K562 (cell line): Measurements from ENCODE around the gene BIVM. TPM values are rescaled to one million over a fixed set of nuclear protein-coding genes. Genes with fewer than 3 reads are reported as not detected.

ENCODE experiments used
- ATAC-seq: fragments of 200-7000 bp; cut with Tn5 transposase; 3 replicates; pipeline ENCODE4 v1.9.1; 2020; ENCODE audit warnings: moderate library complexity
- BruUV-seq: library from RNA; stranded (reverse); fragments of 400-500 nt; replicated peaks from 2 replicates; lab custom pipeline; 2021; lab: Mats Ljungman, UMichigan
- CTCF ChIA-PET: fragments of 300-600 bp; formaldehyde crosslinking; extraction: SDS; loops from one replicate; lab custom pipeline; 2021; ENCODE audit warnings: low intra/inter-chr PET ratio; lab: Yijun Ruan, JAX
- POLR2A ChIA-PET: fragments of 300-600, 350-650 bp; sonication (Branson Sonifier 250); formaldehyde crosslinking; extraction: SDS; loops from one replicate; lab custom pipeline; 2021; ENCODE audit warnings: antibody characterized with exemption, inconsistent platforms; lab: Yijun Ruan, JAX
- DNase-seq, 4 experiments: peaks; one replicate each; pipeline versions ENCODE4 v3.0.0 to v3.0.0-alpha.2; 2011 to 2018; ENCODE audit warnings: low spot score in 3 of 4, mixed read lengths in 3 of 4; ENCODE audit errors: extremely low read depth in 1 of 4
- FAIRE-seq: peaks from 2 replicates; lab custom pipeline; 2011; peaks lifted over from hg19 to GRCh38; lab: Jason Lieb, UNC
- H2AFZ ChIP-seq: 2 replicates; pipeline ENCODE4 v1.6.0; 2011; ENCODE audit warnings: low read depth, low read length, control low read depth, inconsistent platforms
- H3K27ac ChIP-seq: fragments of 200-600 bp; 3 replicates; pipeline ENCODE4 v1.8.0; 2011; ENCODE audit warnings: low read depth, mild to moderate bottlenecking, control low read depth, inconsistent platforms, low read length, moderate library complexity, mixed read lengths; ENCODE audit errors: extremely low read depth
- H3K27me3 ChIP-seq, 2 experiments: fragments of 300-600 bp in 1 of 2; 2 replicates in 1 of 2; 3 replicates in 1 of 2; pipeline versions ENCODE4 v1.6.0 to v1.8.0; 2011; ENCODE audit warnings: inconsistent platforms in 2 of 2, low read length in 2 of 2, mild to moderate bottlenecking in 1 of 2, mixed read lengths in 1 of 2, moderate library complexity in 1 of 2; ENCODE audit not compliant: control insufficient read depth in 2 of 2, insufficient read depth in 2 of 2
- H3K36me3 ChIP-seq: fragments of 300-600 bp; 3 replicates; pipeline ENCODE4 v1.8.0; 2011; ENCODE audit warnings: mild to moderate bottlenecking, low read length, inconsistent platforms; ENCODE audit not compliant: control insufficient read depth, insufficient read depth
- H3K4me1 ChIP-seq, 2 experiments: fragments of 200-600 bp in 1 of 2; replicated peaks in 1 of 2; 2 replicates in 1 of 2; 3 replicates in 1 of 2; pipeline versions ENCODE4 v1.5.1 to v1.8.0; 2011; ENCODE audit warnings: inconsistent platforms in 2 of 2, low read length in 2 of 2, mild to moderate bottlenecking in 1 of 2, mixed read lengths in 1 of 2, moderate library complexity in 1 of 2; ENCODE audit not compliant: control insufficient read depth in 2 of 2, insufficient read depth in 2 of 2
- H3K4me2 ChIP-seq: 2 replicates; pipeline ENCODE4 v1.6.1; 2011; ENCODE audit warnings: low read length, control low read depth, inconsistent platforms, mixed read lengths; ENCODE audit not compliant: insufficient read depth
- H3K4me3 ChIP-seq: fragments of 200-600 bp; sonication (generic), shearing (Covaris generic); 2 replicates; pipeline ENCODE4 v1.5.1; 2016; ENCODE audit warnings: control low read depth, inconsistent platforms
- H3K79me2 ChIP-seq: fragments of 200-600 bp; 3 replicates; pipeline ENCODE4 v1.8.0; 2011; ENCODE audit warnings: low read length, inconsistent platforms; ENCODE audit not compliant: control insufficient read depth, insufficient read depth
- H3K9ac ChIP-seq, 2 experiments: 2 replicates each; pipeline versions ENCODE4 v1.6.0 to v1.6.1; 2011; ENCODE audit warnings: low read depth in 2 of 2, low read length in 2 of 2, control low read depth in 1 of 2, inconsistent platforms in 1 of 2, mild to moderate bottlenecking in 1 of 2, mixed read lengths in 1 of 2; ENCODE audit not compliant: insufficient read depth in 1 of 2
- H3K9me1 ChIP-seq: one replicate; pipeline ENCODE4 v1.6.0; 2011; ENCODE audit warnings: inconsistent platforms, mild to moderate bottlenecking, low read length, moderate library complexity; ENCODE audit not compliant: control insufficient read depth, insufficient read depth
- H3K9me3 ChIP-seq: replicated peaks from 2 replicates; pipeline ENCODE4 v1.5.1; 2011; ENCODE audit warnings: low read depth, low read length, inconsistent platforms; ENCODE audit not compliant: control insufficient read depth, insufficient read depth
- H4K20me1 ChIP-seq: replicated peaks from 2 replicates; pipeline ENCODE4 v1.6.1; 2011; ENCODE audit warnings: low read length, inconsistent platforms, mixed read lengths; ENCODE audit not compliant: control insufficient read depth, insufficient read depth
- PKNOX1 ChIP-seq: fragments of 450-650 bp; IDR thresholded peaks from 2 replicates; pipeline ENCODE4 v1.6.1; 2016
- RFX5 ChIP-seq: IDR thresholded peaks from 2 replicates; pipeline ENCODE4 v1.6.1; 2011; ENCODE audit warnings: low read depth, mild to moderate bottlenecking, improper control_type of control experiment, low read length
- WGBS: fragments of 100-300 bp; shearing (Covaris generic); methylation state at CpG from one replicate; pipeline ENCODE4 v1.1.6; 2016; ENCODE audit warnings: low coverage, mixed read lengths; ENCODE audit not compliant: insufficient coverage; ENCODE audit errors: missing lambda C conversion rate; 5-methylcytosine and 5-hydroxymethylcytosine counted together
- in situ Hi-C: fragments of 300-500 bp; cut with MboI; formaldehyde crosslinking; loops from 4 replicates; pipeline ENCODE4 v1.15.0; 2018; ENCODE audit warnings: inconsistent platforms, mixed read lengths
- intact Hi-C: fragments of 100-400 bp; cut with micrococcal nuclease; formaldehyde crosslinking; loops from 2 replicates; pipeline ENCODE4 v1.14.2; 2022
- polyA plus RNA-seq, 8 experiments: library from polyadenylated mRNA; depleted of rRNA in 4 of 8; stranded (reverse) in 5 of 8; unstranded in 3 of 8; fragments of >200 nt; fragmentation: Nextera tagmentation in 2 of 8; fragmentation: Illumina TruSeq in 1 of 8; extraction: Ambion mirVana in 2 of 8; extraction: Trizol in 1 of 8; gene quantifications; 2 replicates each; pipeline versions ENCODE4 v1.2.1 to v1.2.3, GENCODE V29; 2011 to 2014; ENCODE audit warnings: inconsistent platforms in 1 of 8, missing spikeins in 1 of 8
- total RNA-seq, 7 experiments: library from RNA; depleted of rRNA in 6 of 7; stranded (reverse); fragments of >200 nt in 6 of 7; fragmentation: Illumina TruSeq in 2 of 7; extraction: Trizol in 2 of 7; gene quantifications; 2 replicates each; pipeline versions ENCODE4 v1.2.1 to v1.2.3, GENCODE V29; 2011 to 2021; ENCODE audit warnings: low replicate concordance in 1 of 7
- TF ChIP-seq, protein P1 (sequence below), 2 experiments: fragments of 150-350 bp in 1 of 2; IDR thresholded peaks; 2 replicates each; pipeline ENCODE4 v1.6.1; 2012 to 2016; ENCODE audit warnings: low read depth in 2 of 2, low read length in 2 of 2, mild to moderate bottlenecking in 1 of 2, moderate library complexity in 1 of 2

Gene BIVM
- total and polyA plus RNA-seq, 9 of the 15 experiments (the other 6 are each of a cell fraction or from before 2014, with no cell fraction given), result 3.6 to 23.1 (median 16.8) TPM

DNA sequence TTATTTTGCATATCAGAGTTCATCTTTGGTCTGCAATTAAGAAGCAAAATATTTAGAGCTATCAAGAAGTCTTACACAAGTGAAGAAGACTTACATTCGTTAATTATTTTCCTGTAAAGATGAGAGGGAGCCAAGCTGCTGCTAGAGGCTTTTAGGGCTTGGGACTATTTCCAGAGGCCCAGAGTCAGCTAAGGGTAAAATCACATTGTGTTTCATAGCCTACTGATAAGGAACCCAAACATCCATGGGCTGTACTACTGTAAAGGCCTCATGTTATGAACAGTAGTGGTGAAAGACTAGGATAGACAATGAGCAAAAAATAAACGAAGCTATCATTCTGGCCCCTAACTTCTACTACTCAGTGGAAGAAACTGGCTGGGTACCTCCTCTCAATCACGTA, 14.4 kb upstream of the BIVM start (continued):
- TF ChIP-seq, protein P1, sequence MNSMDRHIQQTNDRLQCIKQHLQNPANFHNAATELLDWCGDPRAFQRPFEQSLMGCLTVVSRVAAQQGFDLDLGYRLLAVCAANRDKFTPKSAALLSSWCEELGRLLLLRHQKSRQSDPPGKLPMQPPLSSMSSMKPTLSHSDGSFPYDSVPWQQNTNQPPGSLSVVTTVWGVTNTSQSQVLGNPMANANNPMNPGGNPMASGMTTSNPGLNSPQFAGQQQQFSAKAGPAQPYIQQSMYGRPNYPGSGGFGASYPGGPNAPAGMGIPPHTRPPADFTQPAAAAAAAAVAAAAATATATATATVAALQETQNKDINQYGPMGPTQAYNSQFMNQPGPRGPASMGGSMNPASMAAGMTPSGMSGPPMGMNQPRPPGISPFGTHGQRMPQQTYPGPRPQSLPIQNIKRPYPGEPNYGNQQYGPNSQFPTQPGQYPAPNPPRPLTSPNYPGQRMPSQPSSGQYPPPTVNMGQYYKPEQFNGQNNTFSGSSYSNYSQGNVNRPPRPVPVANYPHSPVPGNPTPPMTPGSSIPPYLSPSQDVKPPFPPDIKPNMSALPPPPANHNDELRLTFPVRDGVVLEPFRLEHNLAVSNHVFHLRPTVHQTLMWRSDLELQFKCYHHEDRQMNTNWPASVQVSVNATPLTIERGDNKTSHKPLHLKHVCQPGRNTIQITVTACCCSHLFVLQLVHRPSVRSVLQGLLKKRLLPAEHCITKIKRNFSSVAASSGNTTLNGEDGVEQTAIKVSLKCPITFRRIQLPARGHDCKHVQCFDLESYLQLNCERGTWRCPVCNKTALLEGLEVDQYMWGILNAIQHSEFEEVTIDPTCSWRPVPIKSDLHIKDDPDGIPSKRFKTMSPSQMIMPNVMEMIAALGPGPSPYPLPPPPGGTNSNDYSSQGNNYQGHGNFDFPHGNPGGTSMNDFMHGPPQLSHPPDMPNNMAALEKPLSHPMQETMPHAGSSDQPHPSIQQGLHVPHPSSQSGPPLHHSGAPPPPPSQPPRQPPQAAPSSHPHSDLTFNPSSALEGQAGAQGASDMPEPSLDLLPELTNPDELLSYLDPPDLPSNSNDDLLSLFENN (IDR thresholded peaks at IDR 0.05; ENCODE audit: low read depth in 2 of 2, low read length in 2 of 2), result no peak
- TF ChIP-seq PKNOX1, result no peak
- TF ChIP-seq, all 486 proteins: peak for 0

GRCh38 chr13:102788683-102789082, 10.2 kb upstream of the BIVM start:
- no peaks in the 10 kb centered on the region for H4K20me1 ChIP-seq
- intact Hi-C loops (no loop called here), in situ Hi-C loops (no loop called here)
- H3K27me3 ChIP-seq, result no peaks in the 10 kb centered on the region
- H3K36me3 ChIP-seq, result peaks cover 24% of the 10 kb centered on the region; the same call in 2 of the 3 replicates
- WGBS, result 88% methylated on average over 5 of the region's 8 CpGs
- no peak overlapping the region for H3K9ac ChIP-seq
- H3K4me2 ChIP-seq, result no peak overlapping the region
- H3K27ac ChIP-seq, result no peak overlapping the region
- no peaks in the 10 kb centered on the region for H3K9me1 ChIP-seq
- no TSS peak for BruUV-seq
- ChIA-PET CTCF (no interaction called here), POLR2A (interaction anchor here (0.8 kb wide), 1 partner anchor 66 kb away, joined by 3 read pairs; no protein-coding TSS in a partner anchor)
- ATAC-seq (no peak), DNase-seq (no peak), FAIRE-seq (no peak)
- no peaks in the 10 kb centered on the region for H3K9me3 ChIP-seq
- H3K4me3 ChIP-seq, result no peak overlapping the region
- H2AFZ ChIP-seq, result no peak overlapping the region
- H3K79me2 ChIP-seq, result no peaks in the 10 kb centered on the region
- H3K4me1 ChIP-seq, result no peaks in the 10 kb centered on the region
- TF ChIP-seq RFX5, result no peak
